SK-N-SH (cell line): ENCODE data around the gene RPIA. TPM values are rescaled to one million over a fixed set of nuclear protein-coding genes. Genes with fewer than 3 reads are reported as not detected.

ENCODE experiments used
- CTCF ChIA-PET: fragments of 300-600, 350-600 bp; formaldehyde crosslinking; extraction: SDS; loops from one replicate; lab custom pipeline; 2021; lab: Yijun Ruan, JAX
- POLR2A ChIA-PET: fragments of 350-600 bp; sonication (Branson Sonifier 250); formaldehyde crosslinking; extraction: SDS; loops from one replicate; lab custom pipeline; 2020; ENCODE audit warnings: antibody characterized with exemption, inconsistent platforms; lab: Yijun Ruan, JAX
- DNase-seq: peaks from one replicate; pipeline ENCODE4 v3.0.0; 2012
- H2AFZ ChIP-seq: fragments of 200-600 bp; sonication (generic); 2 replicates; pipeline ENCODE4 v1.8.1; 2016; ENCODE audit warnings: antibody characterized with exemption, mild to moderate bottlenecking, low read depth
- H3F3A ChIP-seq: fragments of 200-600 bp; sonication (generic); replicated peaks from 2 replicates; pipeline ENCODE3; 2016; ENCODE audit warnings: antibody characterized with exemption, mild to moderate bottlenecking; ENCODE audit not compliant: insufficient read depth
- H3K27ac ChIP-seq, 2 experiments: fragments of 200-500 bp in 1 of 2; fragments of 200-600 bp in 1 of 2; sonication (Bioruptor generic) in 1 of 2; sonication (generic), shearing (Covaris generic) in 1 of 2; 2 replicates each; pipeline versions ENCODE4 v1.5.1 to v1.6.1; 2014 to 2016; ENCODE audit warnings: low read depth in 2 of 2, inconsistent platforms in 1 of 2, low read length in 1 of 2, mild to moderate bottlenecking in 1 of 2, mixed read lengths in 1 of 2
- H3K27me3 ChIP-seq: fragments of 200-600 bp; sonication (generic), shearing (Covaris generic); 2 replicates; pipeline ENCODE4 v1.6.1; 2016; ENCODE audit warnings: mixed run types; ENCODE audit not compliant: insufficient read depth
- H3K36me3 ChIP-seq, 2 experiments: fragments of 200-500 bp in 1 of 2; fragments of 200-600 bp in 1 of 2; sonication (Bioruptor generic) in 1 of 2; sonication (generic) in 1 of 2; replicated peaks in 1 of 2; 2 replicates each; pipeline versions ENCODE3 to v1.5.1; 2014 to 2016; ENCODE audit warnings: low read length in 1 of 2, mild to moderate bottlenecking in 1 of 2; ENCODE audit not compliant: insufficient read depth in 2 of 2, control insufficient read depth in 1 of 2
- H3K4me1 ChIP-seq, 2 experiments: fragments of 200-500 bp in 1 of 2; fragments of 200-600 bp in 1 of 2; sonication (Bioruptor generic) in 1 of 2; sonication (generic), shearing (Covaris generic) in 1 of 2; 2 replicates each; pipeline versions ENCODE4 v1.5.1 to v1.6.1; 2014 to 2016; ENCODE audit warnings: low read depth in 1 of 2, low read length in 1 of 2, mixed run types in 1 of 2; ENCODE audit not compliant: insufficient read depth in 2 of 2, control insufficient read depth in 1 of 2
- H3K4me2 ChIP-seq: fragments of 200-600 bp; sonication (generic), shearing (Covaris generic); 2 replicates; pipeline ENCODE4 v1.6.1; 2017; ENCODE audit warnings: mixed run types
- H3K4me3 ChIP-seq, 2 experiments: fragments of 200-500 bp in 1 of 2; fragments of 200-600 bp in 1 of 2; sonication (Bioruptor generic) in 1 of 2; sonication (generic), shearing (Covaris generic) in 1 of 2; 2 replicates each; pipeline versions ENCODE4 v1.5.1 to v1.8.1; 2014 to 2016; ENCODE audit warnings: low read depth in 2 of 2, inconsistent platforms in 1 of 2, low read length in 1 of 2, mild to moderate bottlenecking in 1 of 2, mixed read lengths in 1 of 2, moderate library complexity in 1 of 2
- H3K79me2 ChIP-seq: fragments of 200-600 bp; sonication (generic); 2 replicates; pipeline ENCODE4 v1.8.1; 2017; ENCODE audit warnings: mild to moderate bottlenecking; ENCODE audit not compliant: insufficient read depth
- H3K9ac ChIP-seq: fragments of 200-600 bp; sonication (generic); 2 replicates; pipeline ENCODE4 v1.6.1; 2017; ENCODE audit warnings: mixed run types
- H3K9me2 ChIP-seq: fragments of 200-600 bp; sonication (generic); 2 replicates; pipeline ENCODE4 v1.6.1; 2017; ENCODE audit warnings: mixed run types
- H3K9me3 ChIP-seq: fragments of 200-600 bp; sonication (generic); 2 replicates; pipeline ENCODE4 v1.6.1; 2017; ENCODE audit warnings: mixed run types, mild to moderate bottlenecking, moderate library complexity
- H4K20me1 ChIP-seq: fragments of 200-600 bp; sonication (generic); 2 replicates; pipeline ENCODE4 v1.6.1; 2017; ENCODE audit warnings: mild to moderate bottlenecking, mixed run types; ENCODE audit not compliant: insufficient read depth
- CTCF ChIP-seq: fragments of 200-600 bp; sonication (generic); IDR thresholded peaks from 2 replicates; pipeline ENCODE4 v1.6.1; 2017; ENCODE audit warnings: antibody characterized with exemption, mild to moderate bottlenecking, moderate library complexity
- EZH2phosphoT487 ChIP-seq: fragments of 200-600 bp; sonication (generic); IDR thresholded peaks from 2 replicates; pipeline ENCODE4 v1.6.1; 2017; ENCODE audit warnings: low read depth, mixed run types, mild to moderate bottlenecking, antibody characterized with exemption, moderate library complexity, borderline replicate concordance
- FOSL2 ChIP-seq: IDR thresholded peaks from 2 replicates; pipeline ENCODE4 v1.4.0; 2012; ENCODE audit warnings: low read depth, mild to moderate bottlenecking, moderate library complexity, borderline replicate concordance
- FOXJ3 ChIP-seq: sonication (generic); formaldehyde crosslinking; IDR thresholded peaks from 2 replicates; pipeline ENCODE4 v1.5.1; 2020; ENCODE audit warnings: mild to moderate bottlenecking, missing genetic modification reagents
- GABPA ChIP-seq: IDR thresholded peaks from 2 replicates; pipeline ENCODE4 v1.4.0; 2012; ENCODE audit warnings: low read depth, mild to moderate bottlenecking
- IRF3 ChIP-seq: fragments of 150-350 bp; IDR thresholded peaks from 2 replicates; pipeline ENCODE4 v1.6.1; 2016; ENCODE audit warnings: mild to moderate bottlenecking, low read depth, low read length
- NFIC ChIP-seq: IDR thresholded peaks from 2 replicates; pipeline ENCODE4 v1.4.0; 2012; ENCODE audit warnings: borderline replicate concordance
- PBX3 ChIP-seq: IDR thresholded peaks from 2 replicates; pipeline ENCODE4; 2012
- POLR2AphosphoS5 ChIP-seq: IDR thresholded peaks from 2 replicates; pipeline ENCODE4 v1.6.1; 2012; ENCODE audit warnings: low read depth, low read length
- RAD21 ChIP-seq: IDR thresholded peaks from 2 replicates; pipeline ENCODE4 v1.6.1; 2012; ENCODE audit warnings: mild to moderate bottlenecking, low read length
- RXRA ChIP-seq: IDR thresholded peaks from 2 replicates; pipeline ENCODE4 v1.4.0; 2012; ENCODE audit warnings: low read depth, mild to moderate bottlenecking, borderline replicate concordance
- SIN3A ChIP-seq: IDR thresholded peaks from 2 replicates; pipeline ENCODE4 v1.6.1; 2012; ENCODE audit warnings: low read depth, mild to moderate bottlenecking, low read length, moderate library complexity, borderline replicate concordance
- SMC3 ChIP-seq: IDR thresholded peaks from 2 replicates; pipeline ENCODE4 v1.6.1; 2012; ENCODE audit warnings: low read depth, low read length, improper control_type of control experiment
- TCF12 ChIP-seq: IDR thresholded peaks from 2 replicates; pipeline ENCODE4 v1.4.0; 2012
- USF2 ChIP-seq: fragments of 150-350 bp; IDR thresholded peaks from 2 replicates; pipeline ENCODE4 v1.6.1; 2017; ENCODE audit warnings: antibody characterized with exemption, low read length, low read depth, borderline replicate concordance
- ZBTB33 ChIP-seq: IDR thresholded peaks from 2 replicates; pipeline ENCODE4 v1.4.0; 2012; ENCODE audit warnings: low read depth, borderline replicate concordance
- WGBS: methylation state at CpG from one replicate; pipeline ENCODE4 v1.1.6; 2017; ENCODE audit warnings: low lambda C conversion rate; 5-methylcytosine and 5-hydroxymethylcytosine counted together
- polyA plus RNA-seq, 3 experiments: library from polyadenylated mRNA; depleted of rRNA; stranded (reverse); fragments of >200 nt; gene quantifications; 2 replicates each; pipeline ENCODE4 v1.2.3, GENCODE V29; 2012

The RPIA gene
- polyA plus RNA-seq, 1 of the 3 experiments (the other 2 are of a cell fraction) = 17.4 TPM

- CTCF ChIA-PET = interaction anchor here (0.6 to 4.1 kb wide), 14 partner anchors 10 to 177 kb away, joined by 3 to 50 read pairs (median 4); no protein-coding TSS in a partner anchor
- Histone ChIP-seq H3K36me3 (peaks cover 39 to 49% of the 10 kb centered on the region in 2 experiments), H3K4me3 (peak overlapping the region in 1 of 2 experiments; percentile 35; a peak in 1 of 4 replicates), H3K27me3 (no peaks in the 10 kb centered on the region), H3K9me3 (0 out of 2 replicates have a peak, but pooled peaks cover 1% of the 10 kb centered on the region), H3K79me2 (no peaks in the 10 kb centered on the region), H3K9ac (no peak overlapping the region), H3K4me1 (peaks cover 2 to 8% of the 10 kb centered on the region in 2 experiments; a peak in 2 of 4 replicates), H3K27ac (no peak overlapping the region), H3F3A (peaks cover 5% of the 10 kb centered on the region), H2AFZ (no peak overlapping the region), H3K9me2 (no peaks in the 10 kb centered on the region), H4K20me1 (no peaks in the 10 kb centered on the region), H3K4me2 (no peak overlapping the region)
- DNase-seq = peak; percentile 75
- WGBS = 38% methylated on average over 7 of the region's 7 CpGs
- POLR2A ChIA-PET = no interaction called here
- TF ChIP-seq CTCF (peak; percentile 95), SMC3 (peak; percentile 43; the same call in 1 of the 2 replicates), POLR2AphosphoS5 (no peak), RAD21 (peak; percentile 75), NFIC (no peak), IRF3 (no peak)
These were observed 48.6 kb downstream of the RPIA start for GRCh38 chr2:88739985-88740600.

GRCh38 chr2:88746929-88747490 lies 55.5 kb downstream of the RPIA start:
- no peaks in the 10 kb centered on the region for H3F3A ChIP-seq
- POLR2A ChIA-PET = no interaction called here
- DNase-seq = no peak
- no peak overlapping the region for H3K27ac ChIP-seq
- no peaks in the 10 kb centered on the region for H4K20me1 ChIP-seq
- no peak overlapping the region for H3K9ac ChIP-seq
- CTCF ChIA-PET = interaction anchor here (1.5 kb wide), 1 partner anchor 55 kb away, joined by 3 read pairs; the partner anchor contains the start of gene RPIA
- H3K79me2 ChIP-seq = no peaks in the 10 kb centered on the region
- H3K9me2 ChIP-seq = no peaks in the 10 kb centered on the region
- H3K4me1 ChIP-seq = no peaks in the 10 kb centered on the region
- H3K9me3 ChIP-seq = peaks cover 7% of the 10 kb centered on the region; the same call in 1 of the 2 replicates
- no peak overlapping the region for H2AFZ ChIP-seq
- peaks cover 46 to 67% of the 10 kb centered on the region in 2 experiments for H3K36me3 ChIP-seq
- no peak overlapping the region for H3K4me2 ChIP-seq
- 100% methylated on average over 3 of the region's 6 CpGs for WGBS
- H3K4me3 ChIP-seq = no peak overlapping the region
- no peaks in the 10 kb centered on the region for H3K27me3 ChIP-seq
- TF ChIP-seq FOXJ3 (CRISPR knock-in tag) = no peak
- TF ChIP-seq RXRA = no peak
- no peak for TF ChIP-seq GABPA
- TF ChIP-seq POLR2AphosphoS5 = no peak
- TF ChIP-seq PBX3 = no peak
- TF ChIP-seq SIN3A = no peak
- TF ChIP-seq TCF12 = no peak
- TF ChIP-seq CTCF = no peak
- TF ChIP-seq FOSL2 = no peak
- no peak for TF ChIP-seq ZBTB33
- TF ChIP-seq USF2 = no peak
- TF ChIP-seq EZH2phosphoT487 = no peak
